GM19193 (cell line): Measurements from ENCODE around the gene NFKBIE.
A peak's percentile ranks its signal among the peaks of the same experiment; 100 is the strongest.

Experiments
- POLR2A ChIP-seq: IDR thresholded peaks from 4 replicates; pipeline ENCODE4 v1.6.1; 2011; ENCODE audit not compliant: insufficient read depth, insufficient read length; ENCODE audit errors: extremely low read depth

Gene NFKBIE, protein sequence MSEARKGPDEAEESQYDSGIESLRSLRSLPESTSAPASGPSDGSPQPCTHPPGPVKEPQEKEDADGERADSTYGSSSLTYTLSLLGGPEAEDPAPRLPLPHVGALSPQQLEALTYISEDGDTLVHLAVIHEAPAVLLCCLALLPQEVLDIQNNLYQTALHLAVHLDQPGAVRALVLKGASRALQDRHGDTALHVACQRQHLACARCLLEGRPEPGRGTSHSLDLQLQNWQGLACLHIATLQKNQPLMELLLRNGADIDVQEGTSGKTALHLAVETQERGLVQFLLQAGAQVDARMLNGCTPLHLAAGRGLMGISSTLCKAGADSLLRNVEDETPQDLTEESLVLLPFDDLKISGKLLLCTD

DNA sequence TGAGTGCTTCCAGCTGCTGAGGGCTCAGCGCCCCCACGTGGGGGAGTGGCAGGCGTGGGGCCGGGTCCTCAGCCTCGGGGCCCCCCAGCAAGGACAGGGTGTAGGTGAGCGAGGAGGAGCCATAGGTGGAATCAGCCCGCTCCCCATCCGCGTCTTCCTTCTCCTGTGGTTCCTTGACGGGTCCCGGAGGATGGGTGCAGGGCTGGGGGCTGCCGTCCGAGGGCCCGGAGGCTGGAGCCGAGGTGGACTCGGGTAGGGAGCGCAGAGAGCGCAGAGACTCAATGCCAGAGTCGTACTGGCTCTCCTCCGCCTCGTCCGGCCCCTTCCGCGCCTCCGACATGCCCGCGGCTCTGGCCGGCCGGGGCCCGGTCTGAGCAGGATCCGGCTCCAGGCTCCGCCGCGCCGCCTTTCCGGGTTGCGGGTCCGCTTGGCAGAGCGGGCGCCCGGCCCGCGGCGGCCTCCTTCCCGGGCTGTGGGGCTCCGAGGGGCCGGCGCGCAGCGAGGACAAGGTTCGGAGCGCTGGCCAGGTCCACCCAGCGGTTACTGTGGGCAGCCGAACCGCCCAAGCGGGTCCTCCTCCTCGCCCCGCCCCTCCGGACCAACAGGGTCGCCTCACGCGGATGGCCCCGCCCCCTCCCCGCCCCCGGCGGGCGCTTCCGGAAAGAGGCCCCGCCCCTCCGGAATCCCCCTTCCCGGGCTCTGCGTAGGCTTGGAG lies at the start of gene NFKBIE:
Gene NFKBIE (minus strand): TSS at position 545 of the 715 bp plus-strand sequence. CDS start 205 bp downstream, at position 340.
- TF ChIP-seq POLR2A, result peak; percentile 82

DNA sequence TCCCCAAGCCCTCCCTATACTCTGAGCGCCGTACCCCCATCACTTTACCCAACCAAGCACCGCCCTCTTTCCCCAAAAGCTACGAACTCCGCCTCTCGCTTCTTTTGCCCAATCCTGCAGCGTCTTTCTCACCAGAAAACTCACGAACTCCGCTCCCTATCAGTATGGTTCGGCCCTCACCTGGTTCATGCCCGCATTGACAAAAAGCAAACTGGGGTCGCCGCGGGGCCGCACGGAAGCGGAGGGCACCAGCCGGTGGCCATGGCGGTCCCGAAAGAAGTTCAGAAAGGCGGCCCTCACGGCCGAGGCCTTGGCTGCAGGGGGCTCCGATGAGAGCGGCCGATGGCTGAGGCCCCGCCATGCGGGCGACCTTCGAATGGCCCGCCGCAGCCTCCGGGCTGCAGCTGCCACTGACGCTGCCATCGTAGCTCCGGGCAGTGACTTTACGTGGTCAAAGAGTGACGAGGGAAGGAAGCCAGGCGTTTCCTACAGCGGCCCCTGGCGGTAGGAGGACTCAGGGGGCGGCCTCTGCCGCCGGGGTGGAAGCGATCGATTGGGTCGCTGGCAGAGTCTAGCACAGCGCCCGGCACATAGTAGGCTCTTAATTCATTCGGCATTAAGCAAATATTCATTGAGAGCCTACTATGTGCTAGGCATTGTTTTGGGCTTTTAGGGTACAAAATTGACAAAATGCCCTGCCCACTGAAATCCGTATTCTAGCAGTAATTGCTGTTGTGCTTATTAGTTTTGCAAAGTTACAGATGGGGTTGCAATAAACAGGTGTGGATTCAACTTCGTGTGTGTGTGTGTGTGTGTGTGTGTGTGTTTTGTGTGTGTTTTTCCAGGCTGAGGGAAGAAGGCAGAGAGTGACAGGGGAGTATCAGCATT lies 47.8 kb upstream of the NFKBIE start, which contains the start of gene AARS2:
Gene AARS2 (minus strand): TSS at position 447 of the 888 bp plus-strand sequence. CDS start 24 bp downstream, at position 423.
- TF ChIP-seq POLR2A, result peak; percentile 97

DNA sequence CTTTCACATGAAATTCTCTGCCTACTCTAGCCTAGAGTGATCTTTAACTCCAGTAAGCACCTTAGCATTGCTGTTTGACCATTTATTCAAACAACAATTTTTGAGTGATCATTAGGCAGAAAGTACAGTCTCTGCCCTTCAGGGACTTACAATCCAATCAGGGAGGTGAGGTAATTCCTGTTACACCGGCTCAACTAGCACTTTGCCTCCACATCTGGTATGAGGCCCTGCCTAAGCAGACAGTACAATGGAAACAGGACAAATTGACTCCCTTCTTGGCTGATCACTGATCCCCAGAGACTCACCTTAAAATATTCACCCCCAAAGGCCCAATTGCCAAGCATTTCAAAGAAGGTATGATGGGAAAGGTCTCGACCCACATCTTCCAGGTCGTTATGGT lies 46.4 kb upstream of the NFKBIE start:
- TF ChIP-seq POLR2A, result no peak

DNA sequence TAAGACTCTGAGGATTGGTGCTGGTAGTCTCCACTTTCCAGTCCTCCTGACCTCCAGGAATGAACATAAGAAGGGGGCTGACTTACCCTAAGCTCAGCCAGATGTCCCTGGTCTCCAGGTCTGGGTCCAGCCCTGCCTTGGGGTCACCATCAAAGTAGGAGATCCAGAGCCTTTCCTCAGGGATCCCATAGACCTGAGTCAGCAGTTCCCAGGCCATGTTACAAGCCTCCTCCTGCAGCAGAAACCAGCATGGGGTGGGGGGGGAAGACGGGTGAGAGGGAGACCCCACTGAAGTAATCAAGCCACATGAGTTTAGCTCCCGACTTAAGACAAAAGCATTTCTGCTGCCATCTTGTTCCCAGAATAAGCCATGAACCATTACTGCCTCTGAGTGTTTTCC lies 46.0 kb upstream of the NFKBIE start:
- TF ChIP-seq POLR2A, result no peak

DNA sequence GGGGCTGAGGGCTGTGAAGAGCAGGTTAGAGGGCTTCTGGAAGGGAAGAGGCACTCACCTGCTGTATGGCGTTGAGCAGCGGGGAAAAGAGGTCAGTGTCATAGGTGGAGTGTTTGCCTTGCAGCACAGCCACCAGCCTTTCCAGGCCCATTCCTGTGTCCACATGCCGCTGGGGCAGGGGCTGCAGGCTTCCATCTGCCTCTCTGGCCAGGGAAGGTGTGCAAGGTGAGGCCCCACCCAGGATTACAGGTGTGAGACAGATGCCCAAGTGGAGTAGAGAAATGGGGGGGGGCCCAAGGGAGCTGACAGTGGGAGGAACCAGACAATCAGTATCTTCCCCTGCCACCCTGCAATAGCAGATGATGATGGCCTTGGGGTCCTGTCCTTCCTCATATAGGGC lies 44.9 kb upstream of the NFKBIE start:
- no peak for TF ChIP-seq POLR2A

DNA sequence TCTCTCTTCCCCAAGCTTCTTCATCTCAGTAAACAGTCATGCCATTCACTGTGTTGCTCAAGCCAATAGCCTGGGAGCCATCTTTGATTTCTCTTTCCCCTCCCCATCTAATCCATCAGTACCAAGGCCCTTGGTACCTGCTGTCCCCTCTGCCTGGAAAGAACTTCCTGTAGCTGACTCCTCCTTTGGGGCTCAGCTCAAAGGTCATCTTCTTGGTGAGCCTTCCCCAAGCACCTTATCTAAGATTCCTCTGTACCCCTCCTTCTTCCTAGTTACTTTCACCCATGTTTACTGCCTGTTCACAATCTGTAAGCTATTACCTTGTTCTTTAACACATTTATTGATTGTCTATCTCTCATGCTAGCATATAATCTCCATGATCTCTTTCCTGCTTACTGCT lies 44.3 kb upstream of the NFKBIE start:
- TF ChIP-seq POLR2A, result no peak

DNA sequence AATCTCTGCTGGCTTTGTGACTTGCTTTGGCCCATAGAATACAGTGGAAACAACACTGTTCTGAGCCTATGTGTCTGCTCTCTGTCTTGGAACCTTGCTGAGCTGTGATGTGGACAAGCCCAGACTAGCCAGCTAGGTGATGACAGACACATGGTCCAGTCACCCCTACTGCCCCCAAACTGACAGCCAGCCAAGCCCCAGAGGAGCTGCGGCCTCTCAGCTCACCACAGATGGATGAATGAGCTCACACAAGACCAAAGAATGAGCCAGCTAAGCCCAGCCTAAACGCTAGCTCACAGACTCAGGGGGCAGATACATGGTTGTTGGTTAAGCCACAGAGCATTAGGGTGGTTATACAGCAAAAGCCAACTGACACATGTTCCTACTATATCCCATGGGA lies 43.7 kb upstream of the NFKBIE start:
- TF ChIP-seq POLR2A, result no peak

DNA sequence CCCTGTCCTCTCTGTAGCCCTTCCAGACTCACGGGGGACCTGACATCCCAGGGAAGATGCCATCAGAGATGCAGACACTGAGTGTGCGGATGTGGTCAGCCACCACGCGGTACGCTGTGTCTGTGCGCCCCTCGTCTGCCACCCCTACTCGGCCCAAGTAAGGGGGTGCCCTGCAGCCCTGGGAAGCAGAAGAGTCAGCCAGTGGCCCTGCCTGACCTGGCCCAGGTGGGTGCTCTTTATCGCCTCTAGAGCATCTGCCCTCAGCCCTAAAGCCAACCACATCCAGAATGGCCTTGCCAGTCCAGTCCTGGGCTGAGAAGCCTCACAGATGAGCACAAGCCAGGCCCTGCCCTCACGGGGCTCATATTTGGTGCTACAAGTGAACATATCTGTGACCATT lies 41.9 kb upstream of the NFKBIE start:
- TF ChIP-seq POLR2A, result no peak

DNA sequence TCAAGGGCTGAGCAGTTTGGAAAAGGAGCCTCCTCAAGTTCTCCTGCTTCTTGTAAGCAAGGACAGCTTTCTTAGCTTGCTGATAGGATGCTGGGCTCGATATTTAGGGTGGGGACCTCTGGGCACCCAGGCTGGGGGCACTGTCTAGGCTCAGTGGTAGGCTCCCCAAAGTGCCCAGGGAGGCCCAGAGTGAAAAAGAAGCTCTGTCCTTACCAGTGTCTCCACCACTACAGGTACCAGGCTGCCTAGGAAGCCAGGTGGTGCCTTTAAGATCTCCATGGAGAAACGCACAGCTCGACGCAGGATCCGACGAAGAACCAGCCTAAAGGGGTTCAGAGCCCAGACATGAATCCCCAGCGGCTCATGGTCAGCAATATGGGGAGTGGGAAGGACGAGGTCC lies 41.4 kb upstream of the NFKBIE start:
- TF ChIP-seq POLR2A, result no peak

DNA sequence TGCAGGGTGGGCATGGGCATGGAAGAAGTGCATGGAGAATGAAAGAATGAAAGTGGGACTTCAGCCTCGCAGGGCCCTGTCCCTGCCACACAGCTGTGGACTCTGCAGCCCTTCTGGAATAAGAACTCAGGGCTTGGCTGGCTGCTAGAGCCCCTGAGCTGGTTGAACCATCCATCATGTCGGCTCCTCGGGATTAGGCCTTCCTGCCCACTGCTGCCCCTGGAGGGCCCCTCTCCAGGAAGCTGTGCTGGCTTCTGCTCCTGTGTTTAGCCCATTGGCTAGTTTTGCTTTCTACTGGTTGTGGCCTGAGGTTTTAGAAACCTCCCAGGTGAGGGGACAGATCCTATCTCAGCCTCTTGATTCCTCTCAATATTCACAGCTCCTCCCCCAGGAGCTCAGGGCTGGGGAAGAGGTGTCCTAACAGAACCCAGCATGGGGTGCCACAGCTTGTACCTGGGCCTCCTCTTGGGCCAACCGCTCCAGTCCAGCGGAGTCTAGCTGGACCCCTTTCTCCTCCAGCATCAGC lies 39.9 kb upstream of the NFKBIE start:
- TF ChIP-seq POLR2A, result no peak

DNA sequence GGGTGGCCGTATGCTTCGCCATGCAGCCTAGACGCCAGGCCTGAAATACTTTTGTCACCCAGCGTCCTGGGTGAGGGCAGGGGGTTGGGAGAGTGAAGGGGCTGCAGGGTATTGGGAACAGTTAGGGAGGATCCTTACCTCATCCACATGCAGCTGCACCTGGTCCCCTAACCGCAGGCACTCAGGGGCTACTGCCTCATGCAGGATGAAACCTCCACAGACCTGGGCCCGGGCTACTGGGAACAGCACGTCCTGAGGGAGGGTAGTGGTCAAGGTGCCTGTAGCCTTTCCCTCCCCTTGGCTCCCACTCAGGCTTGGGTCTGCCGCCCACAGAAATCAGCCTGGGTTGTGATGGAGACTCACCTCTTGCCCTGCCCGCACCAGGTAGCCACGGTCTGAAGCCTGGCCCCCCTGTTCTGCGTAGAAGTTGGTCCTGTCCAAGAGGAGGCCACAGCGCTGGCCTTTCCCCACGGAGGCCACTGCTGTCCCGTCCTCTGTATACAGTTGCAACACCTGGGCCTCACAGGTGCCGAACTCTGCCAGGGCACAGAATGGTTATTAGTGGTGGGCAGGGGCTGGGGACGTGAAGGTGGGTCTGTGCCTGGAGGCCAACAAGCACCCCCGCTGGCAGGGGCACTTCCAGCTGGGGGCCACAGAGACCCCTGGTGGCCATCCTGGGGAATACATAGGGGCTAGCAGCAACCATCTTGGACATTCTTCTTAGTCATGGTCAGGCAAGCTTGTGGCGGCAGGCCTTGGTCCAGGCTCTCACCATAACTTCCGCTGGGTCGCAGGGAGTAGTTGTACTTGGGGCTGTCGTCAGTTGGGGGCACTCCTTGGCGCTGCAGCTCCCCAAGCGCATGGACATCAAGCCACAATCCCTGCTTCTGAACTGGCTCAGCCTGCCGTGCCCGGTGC lies 39.2 kb upstream of the NFKBIE start:
- no peak for TF ChIP-seq POLR2A

DNA sequence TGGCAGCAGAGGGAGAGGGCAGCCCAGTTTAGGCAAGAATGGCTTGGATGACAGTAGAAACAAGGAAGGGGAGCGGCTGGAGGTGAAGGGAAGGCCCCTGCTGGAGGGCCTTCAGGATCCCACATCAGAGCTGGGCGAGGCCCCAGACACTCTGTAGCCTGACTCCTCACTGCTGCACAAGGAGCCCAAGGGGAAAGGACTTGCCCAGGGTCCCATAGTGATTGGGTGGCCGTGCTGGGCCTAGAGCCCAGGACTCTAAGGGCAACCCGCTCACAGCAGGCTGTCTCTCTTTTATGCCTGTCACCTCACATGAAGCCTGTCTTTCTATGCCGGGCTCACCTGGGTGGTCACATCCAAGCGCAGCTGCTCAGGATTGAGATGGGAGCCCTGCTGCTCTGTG lies 38.5 kb upstream of the NFKBIE start:
- no peak for TF ChIP-seq POLR2A

DNA sequence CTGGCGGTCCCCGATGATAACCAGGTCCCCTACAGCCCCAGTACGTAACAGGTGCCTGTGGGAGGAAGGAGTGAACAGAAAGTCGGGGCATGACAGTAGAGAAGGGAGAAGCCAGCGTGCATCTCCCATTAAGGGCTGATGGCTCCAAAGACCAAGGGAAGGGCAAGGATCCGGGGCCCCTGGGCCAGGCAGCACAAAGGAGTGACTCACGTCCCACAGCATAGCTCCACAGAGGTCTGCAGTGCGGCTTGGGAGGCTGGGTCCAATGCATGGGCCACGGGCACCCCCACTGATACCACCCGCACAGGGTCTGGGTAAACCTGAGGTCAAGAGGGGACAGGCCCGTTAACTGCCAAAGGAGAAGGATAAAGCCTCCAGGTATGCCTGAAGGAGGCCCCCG lies 37.5 kb upstream of the NFKBIE start:
- TF ChIP-seq POLR2A, result no peak
